Bronchial epithelial cell (primary cell): ENCODE results near the gene MATN1. TPM values are rescaled to one million over a fixed set of nuclear protein-coding genes. Genes with fewer than 3 reads are reported as not detected.
A peak's percentile ranks its signal among the peaks of the same experiment; 100 is the strongest.

Source experiments
- DNase-seq: peaks from one replicate; pipeline ENCODE4 v3.0.0-alpha.2; 2010; ENCODE audit warnings: low read depth
- FAIRE-seq: peaks from 2 replicates; lab custom pipeline; 2011; peaks lifted over from hg19 to GRCh38; lab: Jason Lieb, UNC
- H3K27me3 ChIP-seq: 2 replicates; pipeline ENCODE4 v1.5.1; 2011; ENCODE audit warnings: low read length; ENCODE audit not compliant: control insufficient read depth, insufficient read depth
- H3K36me3 ChIP-seq: 2 replicates; pipeline ENCODE4 v1.5.1; 2011; ENCODE audit warnings: low read length; ENCODE audit not compliant: control insufficient read depth, insufficient read depth
- H3K4me3 ChIP-seq: 2 replicates; pipeline ENCODE4 v1.5.1; 2011; ENCODE audit warnings: mild to moderate bottlenecking, low read depth, low read length, control low read depth
- CTCF ChIP-seq: IDR thresholded peaks from 2 replicates; pipeline ENCODE4 v1.5.1; 2011; ENCODE audit warnings: mild to moderate bottlenecking, moderate library complexity, low read length, control low read depth, inconsistent platforms; ENCODE audit not compliant: insufficient read depth, severe bottlenecking
- total RNA-seq: library from RNA; depleted of rRNA; stranded (reverse); fragments of >200 nt; gene quantifications from 2 replicates; pipeline ENCODE4 v1.2.1, GENCODE V29; 2014

MATN1 gene
- total RNA-seq, 1 donor from 2014 or later = not detected

- no peak for DNase-seq
- no peak for FAIRE-seq
- no peaks in the 10 kb centered on the region for H3K27me3 ChIP-seq
- H3K36me3 ChIP-seq = peaks cover 4% of the 10 kb centered on the region
- H3K4me3 ChIP-seq = no peak overlapping the region
- TF ChIP-seq CTCF = no peak
Measured at GRCh38 chr1:30725450-30726095, 2.2 kb upstream of the MATN1 start.

- Histone ChIP-seq H3K27me3 (no peaks in the 10 kb centered on the region), H3K4me3 (no peak overlapping the region), H3K36me3 (peaks cover 4% of the 10 kb centered on the region)
- peak; percentile 7 for FAIRE-seq
- TF ChIP-seq CTCF = no peak
- DNase-seq = no peak
Measured at GRCh38 chr1:30724655-30725421, 1.5 kb upstream of the MATN1 start.

GRCh38 chr1:30724175-30724574, 790 bp upstream of the MATN1 start:
- no peak for DNase-seq
- Histone ChIP-seq H3K36me3 (peaks cover 4% of the 10 kb centered on the region), H3K4me3 (no peak overlapping the region), H3K27me3 (no peaks in the 10 kb centered on the region)
- TF ChIP-seq CTCF = peak; percentile 10
- no peak for FAIRE-seq

- FAIRE-seq = no peak
- H3K36me3 ChIP-seq = peaks cover 4% of the 10 kb centered on the region
- no peaks in the 10 kb centered on the region for H3K27me3 ChIP-seq
- no peak for DNase-seq
- no peak for TF ChIP-seq CTCF
- no peak overlapping the region for H3K4me3 ChIP-seq
Measured at GRCh38 chr1:30721812-30722537, 1.4 kb downstream of the MATN1 start.

- peaks cover 4% of the 10 kb centered on the region for H3K36me3 ChIP-seq
- DNase-seq (no peak), FAIRE-seq (no peak)
- no peaks in the 10 kb centered on the region for H3K27me3 ChIP-seq
- H3K4me3 ChIP-seq = no peak overlapping the region
- no peak for TF ChIP-seq CTCF
Measured at GRCh38 chr1:30721341-30721793, 2.0 kb downstream of the MATN1 start.
